Right lobe of liver (tissue), 6 donors: ENCODE results near the gene JAZF1. TPM values are rescaled to one million over a fixed set of nuclear protein-coding genes. Genes with fewer than 3 reads are reported as not detected.

ENCODE experiments used
- ATAC-seq, 4 donors: fragments of 200-7000 bp; cut with Tn5 transposase; one replicate each; pipeline ENCODE4 v1.9.1; 2020; ENCODE audit warnings: mild to moderate bottlenecking in 4 of 4, moderate library complexity in 4 of 4
- DNase-seq, 3 donors: peaks; one replicate each; pipeline ENCODE4 v3.0.0-alpha.2; 2020
- H3K27ac ChIP-seq, 3 donors: fragments of 200-600 bp; one replicate each; pipeline ENCODE4 v1.8.0; 2022
- H3K27me3 ChIP-seq, 2 donors: fragments of 200-600 bp; one replicate each; pipeline ENCODE4 v1.8.0; 2022
- H3K36me3 ChIP-seq, 4 donors: fragments of 200-600 bp; sonication (generic) in 1 of 4; one replicate each; pipeline versions ENCODE4 v1.5.1 to v1.8.0; 2017 to 2022; ENCODE audit warnings: control low read depth in 1 of 4
- H3K4me1 ChIP-seq, 4 donors: fragments of 200-600 bp; sonication (generic) in 1 of 4; one replicate each; pipeline versions ENCODE4 v1.5.1 to v1.8.0; 2017 to 2022; ENCODE audit warnings: control low read depth in 1 of 4
- H3K4me3 ChIP-seq, 3 donors: fragments of 200-600 bp; one replicate each; pipeline ENCODE4 v1.8.0; 2022
- H3K9me3 ChIP-seq, 4 donors: fragments of 200-600 bp; sonication (generic) in 1 of 4; one replicate each; pipeline versions ENCODE4 v1.5.1 to v1.8.0; 2017 to 2022; ENCODE audit warnings: control low read depth in 1 of 4
- POLR2A ChIP-seq: fragments of 450-650 bp; IDR thresholded peaks from one replicate; pipeline ENCODE4 v1.6.1; 2017; ENCODE audit warnings: antibody characterized with exemption, mild to moderate bottlenecking
- WGBS: methylation state at CpG from one replicate; pipeline ENCODE4 v1.1.6; 2018; ENCODE audit warnings: low coverage, low lambda C conversion rate; ENCODE audit not compliant: insufficient coverage; ENCODE audit errors: missing lambda C conversion rate; 5-methylcytosine and 5-hydroxymethylcytosine counted together
- intact Hi-C, 2 donors: fragments of 100-400 bp; cut with DNase I; formaldehyde crosslinking; loops; one replicate each; pipeline versions ENCODE4 v1.11.2 to v1.14.1; 2022
- total RNA-seq, 6 experiments: library from RNA; depleted of rRNA in 2 of 6; stranded (reverse); fragments of >200 nt in 2 of 6; fragmentation: NEBNext Ultra II Directional in 3 of 6; extraction: Animal tissue kit (Norgen Biotek cat#: 25700) in 3 of 6; gene quantifications; one replicate each; pipeline versions ENCODE4 v1.1.0 to v1.2.4, GENCODE V29; 2016 to 2023
- TF ChIP-seq, protein P1 (sequence below), 4 donors: fragments of 200-600 bp in 3 of 4; fragments of 450-650 bp in 1 of 4; IDR thresholded peaks; one replicate each; pipeline versions ENCODE4 v1.5.1 to v1.8.0; 2016 to 2022; ENCODE audit warnings: antibody characterized with exemption in 4 of 4, mild to moderate bottlenecking in 2 of 4
- donor health status: DM: no; HTN: yes; CAD: no.
- donor health status: DM: no; HTN: no; CAD: no.
- donor health status: DM: no; HTN: no; CAD: no.
- donor health status: DM: no; HTN: yes; CAD: no.
- donor health status: DM: no; HTN: yes; CAD: no.

Gene JAZF1
- total RNA-seq, 6 experiments from 2014 or later, result 4.8 to 20.9 (median 6.9) TPM

DNA sequence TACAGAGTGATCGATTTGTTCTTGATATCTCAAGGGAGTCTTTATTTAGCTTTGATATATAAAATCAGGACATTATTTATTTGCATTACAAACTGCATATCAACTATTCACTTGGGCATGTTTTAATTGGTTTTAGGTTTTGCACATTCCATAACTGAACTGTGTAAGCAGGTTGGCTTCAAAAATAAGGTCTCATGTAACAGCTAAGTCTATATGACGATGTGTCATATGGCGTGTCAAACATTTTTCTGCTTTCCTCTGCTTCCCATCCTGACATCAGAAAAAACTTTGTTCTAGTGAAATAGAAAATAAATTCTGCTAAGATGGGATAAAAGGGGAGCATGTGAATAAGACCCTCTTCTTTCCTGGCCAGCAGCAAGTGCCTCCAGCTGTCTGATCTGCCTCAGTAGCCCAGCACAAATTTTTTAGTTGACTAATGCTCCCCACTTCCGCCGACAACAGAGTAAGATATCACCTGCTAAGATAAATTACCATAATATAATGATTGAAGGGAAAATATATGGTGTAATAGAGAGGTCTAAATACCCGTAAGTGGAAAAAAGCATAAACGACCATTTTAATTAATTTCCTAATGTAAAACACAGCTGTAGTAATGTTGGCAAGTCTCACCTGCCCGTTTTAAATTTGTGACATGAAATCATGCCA is 260.2 kb downstream of the JAZF1 start:
- Histone ChIP-seq H3K4me1 (peaks cover 0 to 5% (median 0%) of the 10 kb centered on the region in 4 donors), H3K36me3 (no peaks in the 10 kb centered on the region), H3K4me3 (no peak overlapping the region), H3K27ac (no peak overlapping the region), H3K27me3 (no peaks in the 10 kb centered on the region), H3K9me3 (no peaks in the 10 kb centered on the region)
- intact Hi-C loops, result no loop called here
- TF ChIP-seq, protein P1, sequence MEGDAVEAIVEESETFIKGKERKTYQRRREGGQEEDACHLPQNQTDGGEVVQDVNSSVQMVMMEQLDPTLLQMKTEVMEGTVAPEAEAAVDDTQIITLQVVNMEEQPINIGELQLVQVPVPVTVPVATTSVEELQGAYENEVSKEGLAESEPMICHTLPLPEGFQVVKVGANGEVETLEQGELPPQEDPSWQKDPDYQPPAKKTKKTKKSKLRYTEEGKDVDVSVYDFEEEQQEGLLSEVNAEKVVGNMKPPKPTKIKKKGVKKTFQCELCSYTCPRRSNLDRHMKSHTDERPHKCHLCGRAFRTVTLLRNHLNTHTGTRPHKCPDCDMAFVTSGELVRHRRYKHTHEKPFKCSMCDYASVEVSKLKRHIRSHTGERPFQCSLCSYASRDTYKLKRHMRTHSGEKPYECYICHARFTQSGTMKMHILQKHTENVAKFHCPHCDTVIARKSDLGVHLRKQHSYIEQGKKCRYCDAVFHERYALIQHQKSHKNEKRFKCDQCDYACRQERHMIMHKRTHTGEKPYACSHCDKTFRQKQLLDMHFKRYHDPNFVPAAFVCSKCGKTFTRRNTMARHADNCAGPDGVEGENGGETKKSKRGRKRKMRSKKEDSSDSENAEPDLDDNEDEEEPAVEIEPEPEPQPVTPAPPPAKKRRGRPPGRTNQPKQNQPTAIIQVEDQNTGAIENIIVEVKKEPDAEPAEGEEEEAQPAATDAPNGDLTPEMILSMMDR (IDR thresholded peaks at IDR 0.05), result no peak
- TF ChIP-seq POLR2A, result no peak
- ATAC-seq, result no peak
- 79% methylated on average over 8 of the region's 8 CpGs for WGBS
- DNase-seq, result no peak

DNA sequence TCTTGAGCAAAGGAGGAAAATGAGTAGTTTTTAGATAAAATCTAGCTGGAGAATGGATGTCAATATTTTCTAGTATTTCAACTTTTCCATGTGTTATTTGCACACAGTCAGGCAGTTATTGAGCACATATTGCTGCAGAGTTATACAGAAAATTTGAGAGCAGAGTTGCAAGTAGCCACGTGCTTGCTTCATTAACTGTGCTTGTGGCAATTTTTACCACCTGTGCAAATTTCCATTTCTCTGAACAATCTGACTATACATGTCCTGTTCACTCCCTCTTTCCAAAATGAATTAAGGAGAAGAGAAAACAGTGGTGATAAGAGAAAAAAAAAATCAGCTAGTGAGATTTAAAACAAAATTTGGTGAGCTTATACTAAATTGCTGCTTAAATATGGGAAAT is 262.1 kb downstream of the JAZF1 start:
- Histone ChIP-seq H3K9me3 (no peaks in the 10 kb centered on the region), H3K4me3 (no peak overlapping the region), H3K4me1 (peaks cover 0 to 5% (median 0%) of the 10 kb centered on the region in 4 donors), H3K27ac (no peak overlapping the region), H3K36me3 (no peaks in the 10 kb centered on the region), H3K27me3 (no peaks in the 10 kb centered on the region)
- WGBS, result 83% methylated on average over 1 of the region's 1 CpG
- intact Hi-C loops, result no loop called here
- ATAC-seq, result no peak
- TF ChIP-seq, protein P1 (IDR thresholded peaks at IDR 0.05), result no peak
- no peak for TF ChIP-seq POLR2A
- no peak for DNase-seq

DNA sequence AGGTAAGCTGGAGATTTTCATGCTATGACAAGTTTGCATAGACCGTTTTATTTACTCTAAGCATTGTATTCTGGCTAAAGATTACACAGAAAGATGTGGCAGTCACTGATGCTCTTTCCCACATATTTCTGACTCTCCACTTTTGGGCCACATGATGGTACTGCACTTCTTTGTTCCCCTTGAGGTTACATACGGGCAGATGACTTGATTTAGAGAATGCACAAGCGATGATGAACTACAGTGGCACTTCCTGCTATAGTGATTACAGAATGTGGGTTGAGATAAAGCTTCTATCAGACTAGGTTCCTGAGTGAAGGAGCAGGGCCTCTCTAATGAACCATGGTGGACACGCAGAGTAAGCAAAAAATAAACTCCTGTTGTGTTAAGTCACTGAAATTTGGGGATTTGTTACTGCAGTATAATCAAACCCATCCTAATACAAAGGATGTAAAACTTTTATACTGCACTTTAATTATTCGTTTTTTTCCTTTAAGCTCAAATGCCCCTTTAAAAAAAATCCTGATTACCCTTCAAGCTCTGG is 262.8 kb downstream of the JAZF1 start:
- Histone ChIP-seq H3K4me3 (no peak overlapping the region), H3K27ac (no peak overlapping the region), H3K9me3 (no peaks in the 10 kb centered on the region), H3K36me3 (no peaks in the 10 kb centered on the region), H3K27me3 (no peaks in the 10 kb centered on the region), H3K4me1 (peaks cover 0 to 5% (median 0%) of the 10 kb centered on the region in 4 donors)
- no peak for TF ChIP-seq POLR2A
- TF ChIP-seq, protein P1 (IDR thresholded peaks at IDR 0.05), result no peak
- WGBS, result 67% methylated on average over 4 of the region's 5 CpGs
- intact Hi-C loops, result no loop called here
- ATAC-seq, result peak in 1 of 4 donors; percentile 61
- no peak for DNase-seq

DNA sequence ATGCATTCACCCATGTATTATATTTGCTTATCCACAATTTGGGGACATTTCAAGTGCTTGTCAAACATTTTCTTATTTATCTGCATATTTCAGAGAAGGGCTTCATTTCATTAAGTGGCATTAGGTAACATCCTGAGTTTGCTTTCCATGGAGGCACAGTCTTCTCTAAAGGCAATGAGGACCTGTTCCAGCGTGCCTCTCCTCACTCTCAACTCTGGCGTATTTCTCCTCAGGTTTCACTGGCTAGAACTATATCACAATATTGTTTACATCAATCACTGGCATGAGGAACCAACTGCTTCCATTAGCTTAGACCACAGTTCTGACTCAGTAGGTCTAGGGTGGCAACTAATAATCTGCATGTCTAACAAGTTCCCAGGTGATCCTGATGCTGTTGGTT is 263.5 kb downstream of the JAZF1 start:
- intact Hi-C loops, result no loop called here
- TF ChIP-seq, protein P1 (IDR thresholded peaks at IDR 0.05), result no peak
- TF ChIP-seq POLR2A, result no peak
- ATAC-seq, result no peak
- Histone ChIP-seq H3K4me1 (peaks cover 0 to 5% (median 0%) of the 10 kb centered on the region in 4 donors), H3K27ac (no peak overlapping the region), H3K36me3 (no peaks in the 10 kb centered on the region), H3K9me3 (no peaks in the 10 kb centered on the region), H3K27me3 (no peaks in the 10 kb centered on the region), H3K4me3 (no peak overlapping the region)
- 100% methylated on average over 2 of the region's 2 CpGs for WGBS
- DNase-seq, result no peak
